Osteoblast (primary cell): Measurements from ENCODE around the gene XAB2. TPM values are rescaled to one million over a fixed set of nuclear protein-coding genes. Genes with fewer than 3 reads are reported as not detected.
A peak's percentile ranks its signal among the peaks of the same experiment; 100 is the strongest.

ENCODE experiments used
- DNase-seq: peaks from one replicate; pipeline ENCODE4 v3.0.0; 2011; ENCODE audit warnings: low spot score, mixed read lengths; ENCODE audit not compliant: insufficient read length; ENCODE audit errors: missing footprints
- H2AFZ ChIP-seq: 2 replicates; pipeline ENCODE4 v1.6.0; 2011; ENCODE audit warnings: mild to moderate bottlenecking, low read length
- H3K27ac ChIP-seq: 2 replicates; pipeline ENCODE4 v1.5.1; 2011; ENCODE audit warnings: mild to moderate bottlenecking, low read depth, low read length, moderate library complexity
- H3K27me3 ChIP-seq: 2 replicates; pipeline ENCODE4 v1.6.0; 2012; ENCODE audit warnings: mild to moderate bottlenecking, control low read depth, inconsistent platforms, low read length, moderate library complexity; ENCODE audit not compliant: insufficient read depth
- H3K36me3 ChIP-seq: 2 replicates; pipeline ENCODE4 v1.5.1; 2011; ENCODE audit warnings: mild to moderate bottlenecking, low read length, control low read depth, moderate library complexity; ENCODE audit not compliant: insufficient read depth
- H3K4me1 ChIP-seq: 2 replicates; pipeline ENCODE4 v1.5.1; 2011; ENCODE audit warnings: mild to moderate bottlenecking, low read length, control low read depth, moderate library complexity; ENCODE audit not compliant: insufficient read depth
- H3K4me2 ChIP-seq: 2 replicates; pipeline ENCODE4 v1.6.0; 2011; ENCODE audit warnings: mild to moderate bottlenecking, low read length; ENCODE audit not compliant: insufficient read depth
- H3K4me3 ChIP-seq: fragments of 200-600 bp; sonication (generic); 3 replicates; pipeline ENCODE4 v1.5.1; 2012; ENCODE audit warnings: mild to moderate bottlenecking, low read length, inconsistent platforms; ENCODE audit not compliant: insufficient read depth
- H3K79me2 ChIP-seq: 2 replicates; pipeline ENCODE4 v1.6.0; 2012; ENCODE audit warnings: mild to moderate bottlenecking, low read length, control low read depth, inconsistent platforms; ENCODE audit not compliant: insufficient read depth
- H3K9me3 ChIP-seq: 2 replicates; pipeline ENCODE4 v1.5.1; 2011; ENCODE audit warnings: low read depth, low read length, control low read depth
- H4K20me1 ChIP-seq: 2 replicates; pipeline ENCODE4 v1.6.0; 2012; ENCODE audit warnings: mild to moderate bottlenecking, low read length, control low read depth; ENCODE audit not compliant: insufficient read depth
- CTCF ChIP-seq: IDR thresholded peaks from 2 replicates; pipeline ENCODE4 v1.5.1; 2011; ENCODE audit warnings: mild to moderate bottlenecking, low read depth, low read length, moderate library complexity; ENCODE audit errors: extremely low read depth
- total RNA-seq: library from RNA; depleted of rRNA; stranded (reverse); fragments of >200 nt; gene quantifications from 2 replicates; pipeline ENCODE4 v1.2.3, GENCODE V29; 2012

The XAB2 gene
- total RNA-seq, 1 donor = 40.5 TPM

- DNase-seq = peak; percentile 63
- Histone ChIP-seq H3K4me3 (no peak overlapping the region), H3K79me2 (no peaks in the 10 kb centered on the region), H3K27ac (no peak overlapping the region), H3K9me3 (no peaks in the 10 kb centered on the region), H3K4me1 (peaks cover 4% of the 10 kb centered on the region), H3K27me3 (peaks cover 8% of the 10 kb centered on the region), H4K20me1 (no peaks in the 10 kb centered on the region), H2AFZ (no peak overlapping the region), H3K36me3 (no peaks in the 10 kb centered on the region), H3K4me2 (no peak overlapping the region)
- no peak for TF ChIP-seq CTCF
Observed at GRCh38 chr19:7655581-7655980, 26.2 kb upstream of the XAB2 start.

- Histone ChIP-seq H3K27me3 (peaks cover 8% of the 10 kb centered on the region), H3K36me3 (no peaks in the 10 kb centered on the region), H3K4me1 (peaks cover 4% of the 10 kb centered on the region), H3K4me3 (no peak overlapping the region), H3K9me3 (no peaks in the 10 kb centered on the region), H4K20me1 (no peaks in the 10 kb centered on the region), H3K79me2 (no peaks in the 10 kb centered on the region), H3K27ac (no peak overlapping the region), H2AFZ (no peak overlapping the region), H3K4me2 (no peak overlapping the region)
- no peak for TF ChIP-seq CTCF
- peak; percentile 34 for DNase-seq
Observed at GRCh38 chr19:7654401-7654800, 25.1 kb upstream of the XAB2 start.

- DNase-seq = peak; percentile 94
- H3K9me3 ChIP-seq = no peaks in the 10 kb centered on the region
- peak; percentile 97 for TF ChIP-seq CTCF
- H3K4me1 ChIP-seq = peaks cover 4% of the 10 kb centered on the region
- no peaks in the 10 kb centered on the region for H3K79me2 ChIP-seq
- no peak overlapping the region for H3K27ac ChIP-seq
- peak overlapping the region; percentile 66 for H2AFZ ChIP-seq
- no peaks in the 10 kb centered on the region for H3K36me3 ChIP-seq
- H3K27me3 ChIP-seq = peaks cover 5% of the 10 kb centered on the region
- peak overlapping the region; percentile 49 for H3K4me3 ChIP-seq
- no peaks in the 10 kb centered on the region for H4K20me1 ChIP-seq
- peak overlapping the region; percentile 78 for H3K4me2 ChIP-seq
Observed at GRCh38 chr19:7652061-7652641, 22.8 kb upstream of the XAB2 start.

GRCh38 chr19:7650148-7650547, 20.8 kb upstream of the XAB2 start:
- no peak for TF ChIP-seq CTCF
- no peaks in the 10 kb centered on the region for H3K9me3 ChIP-seq
- H2AFZ ChIP-seq = no peak overlapping the region

More at GRCh38 chr19:7650148-7650547, 20.8 kb upstream of the XAB2 start:
- Histone ChIP-seq H3K27ac (no peak overlapping the region), H3K4me1 (peaks cover 4% of the 10 kb centered on the region), H3K4me2 (no peak overlapping the region), H3K36me3 (no peaks in the 10 kb centered on the region), H3K27me3 (no peaks in the 10 kb centered on the region), H3K79me2 (no peaks in the 10 kb centered on the region), H3K4me3 (no peak overlapping the region), H4K20me1 (no peaks in the 10 kb centered on the region)
- DNase-seq = peak; percentile 14
